Measurements from ENCODE around the gene ASXL1.

ASXL1 gene

GRCh38 chr20:32479012-32479411 lies 120.9 kb downstream of the ASXL1 start:
- TF ChIP-seq, protein P1, sequence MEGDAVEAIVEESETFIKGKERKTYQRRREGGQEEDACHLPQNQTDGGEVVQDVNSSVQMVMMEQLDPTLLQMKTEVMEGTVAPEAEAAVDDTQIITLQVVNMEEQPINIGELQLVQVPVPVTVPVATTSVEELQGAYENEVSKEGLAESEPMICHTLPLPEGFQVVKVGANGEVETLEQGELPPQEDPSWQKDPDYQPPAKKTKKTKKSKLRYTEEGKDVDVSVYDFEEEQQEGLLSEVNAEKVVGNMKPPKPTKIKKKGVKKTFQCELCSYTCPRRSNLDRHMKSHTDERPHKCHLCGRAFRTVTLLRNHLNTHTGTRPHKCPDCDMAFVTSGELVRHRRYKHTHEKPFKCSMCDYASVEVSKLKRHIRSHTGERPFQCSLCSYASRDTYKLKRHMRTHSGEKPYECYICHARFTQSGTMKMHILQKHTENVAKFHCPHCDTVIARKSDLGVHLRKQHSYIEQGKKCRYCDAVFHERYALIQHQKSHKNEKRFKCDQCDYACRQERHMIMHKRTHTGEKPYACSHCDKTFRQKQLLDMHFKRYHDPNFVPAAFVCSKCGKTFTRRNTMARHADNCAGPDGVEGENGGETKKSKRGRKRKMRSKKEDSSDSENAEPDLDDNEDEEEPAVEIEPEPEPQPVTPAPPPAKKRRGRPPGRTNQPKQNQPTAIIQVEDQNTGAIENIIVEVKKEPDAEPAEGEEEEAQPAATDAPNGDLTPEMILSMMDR (IDR thresholded peaks at IDR 0.05), result no peak
- no peak for DNase-seq (ENCODE audit: low spot score)
- H3K27ac ChIP-seq, result no peak overlapping the region
- no peak overlapping the region for H3K4me3 ChIP-seq

GRCh38 chr20:32479697-32480171 lies 121.6 kb downstream of the ASXL1 start:
- TF ChIP-seq, protein P1 (IDR thresholded peaks at IDR 0.05), result no peak
- Histone ChIP-seq H3K4me3 (no peak overlapping the region), H3K27ac (no peak overlapping the region)
- no peak for DNase-seq (ENCODE audit: low spot score)

- peak overlapping the region; percentile 98 for H3K4me3 ChIP-seq
- H3K27ac ChIP-seq, result peak overlapping the region in 1 of 2 donors; percentile 83
- TF ChIP-seq, protein P1 (IDR thresholded peaks at IDR 0.05), result no peak
- DNase-seq (ENCODE audit: low spot score), result no peak
These were observed 122.5 kb downstream of the ASXL1 start for GRCh38 chr20:32480371-32481241.

DNA sequence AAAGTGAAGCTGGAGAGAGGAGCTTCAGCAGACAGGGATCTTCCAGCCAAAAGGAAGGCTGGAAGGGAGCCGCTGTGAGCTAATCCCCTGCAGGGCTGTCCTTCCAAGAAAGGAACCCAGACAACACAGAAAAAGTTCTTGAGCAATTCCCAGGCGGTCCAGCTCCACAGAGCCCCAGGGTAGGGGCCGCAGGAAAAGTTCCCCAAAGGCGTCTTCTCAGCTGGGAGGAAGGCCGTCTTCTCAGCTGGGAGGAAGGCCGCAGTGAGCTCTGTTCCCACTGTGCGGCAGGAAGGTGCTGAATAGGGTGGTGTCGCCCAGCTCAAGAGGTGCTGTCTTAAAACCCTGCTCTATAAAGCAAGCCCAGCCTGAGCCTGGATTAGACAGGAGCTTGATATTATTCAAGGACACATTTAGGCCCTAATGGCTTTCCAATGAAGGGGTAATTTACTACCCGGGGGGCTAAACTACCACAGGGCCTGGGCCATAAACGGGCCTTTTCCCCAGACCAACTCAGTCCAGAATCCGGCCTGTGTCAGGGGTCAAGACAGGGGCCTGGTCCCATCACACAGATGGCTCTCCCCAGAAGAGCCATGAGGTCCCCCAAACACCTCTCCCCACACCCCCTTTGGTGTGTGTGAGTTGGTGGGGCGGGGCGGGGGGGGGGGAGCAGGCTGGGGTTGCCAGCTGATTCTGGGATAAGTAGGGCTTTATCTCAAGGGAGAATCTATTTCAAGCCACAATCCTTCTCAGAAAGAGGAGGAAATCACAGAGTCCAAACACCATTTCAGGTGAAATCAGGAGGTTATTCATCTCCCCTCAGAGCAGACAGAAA lies 123.4 kb downstream of the ASXL1 start:
- TF ChIP-seq, protein P1 (IDR thresholded peaks at IDR 0.05), result no peak
- Histone ChIP-seq H3K27ac (peak overlapping the region in 1 of 2 donors; percentile 83), H3K4me3 (peak overlapping the region; percentile 98)
- no peak for DNase-seq (ENCODE audit: low spot score)

DNA sequence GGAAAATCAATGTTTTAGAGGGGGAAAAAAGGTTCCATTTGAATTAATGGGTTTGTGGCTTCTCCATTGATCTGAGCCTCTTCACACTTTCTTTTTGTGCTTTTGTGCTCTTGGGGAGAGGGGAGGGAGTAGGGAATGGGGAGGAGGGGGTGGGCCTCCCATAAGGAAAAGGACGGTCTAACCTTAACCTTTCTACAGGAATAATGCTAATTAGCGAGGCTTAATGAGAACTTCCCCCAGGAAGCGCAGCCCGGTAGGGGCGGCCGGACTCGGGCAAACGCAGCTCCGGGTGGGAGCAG lies 124.0 kb downstream of the ASXL1 start:
- DNase-seq (ENCODE audit: low spot score), result no peak
- TF ChIP-seq, protein P1 (IDR thresholded peaks at IDR 0.05), result no peak

DNA sequence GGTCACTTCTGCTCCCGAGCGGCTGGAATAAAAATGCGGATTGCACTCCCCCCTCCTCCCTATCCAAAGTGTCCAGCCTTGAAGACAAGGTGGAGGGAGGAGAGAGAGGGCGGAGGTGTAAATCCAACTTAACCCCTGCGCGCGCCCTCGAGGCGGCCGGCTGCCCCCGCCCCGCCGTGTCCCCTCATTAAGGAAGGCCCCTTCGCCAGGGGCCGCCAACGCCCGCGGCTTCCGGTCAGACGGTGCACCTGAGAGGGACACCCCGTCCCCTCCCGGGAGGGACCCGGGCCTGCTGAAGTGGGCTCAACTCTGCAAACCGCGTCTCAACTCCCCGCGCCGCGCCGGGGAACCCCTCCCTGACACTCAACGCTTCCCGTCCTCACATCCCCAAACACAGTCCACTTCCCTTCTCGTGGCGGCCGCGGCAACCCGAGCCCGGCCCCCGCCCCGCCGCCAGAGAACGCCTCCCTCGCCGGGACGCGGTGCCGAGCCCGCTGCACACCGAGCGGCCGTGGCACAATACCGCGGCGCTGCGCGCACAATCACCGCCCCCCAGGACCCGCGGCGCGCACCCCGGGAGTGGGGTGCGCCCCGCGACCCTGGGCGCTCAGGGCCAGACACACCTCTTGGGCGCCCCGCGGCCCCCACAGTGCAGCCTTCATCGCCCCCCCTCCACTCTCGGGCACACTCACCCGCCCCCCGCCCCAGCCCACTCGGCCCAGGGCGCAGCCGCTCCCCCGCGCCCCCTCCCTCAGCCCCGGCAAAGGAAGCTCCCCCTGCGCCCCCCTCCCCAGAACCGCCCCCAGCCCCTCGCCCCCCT lies 124.5 kb downstream of the ASXL1 start:
- peak overlapping the region; percentile 54 to 83 for H3K27ac ChIP-seq
- TF ChIP-seq, protein P1 (IDR thresholded peaks at IDR 0.05), result no peak
- no peak for DNase-seq (ENCODE audit: low spot score)

More for the DNA sequence above, 124.0 kb downstream of the ASXL1 start:
- Histone ChIP-seq H3K27ac (peak overlapping the region; percentile 54 to 83), H3K4me3 (peak overlapping the region; percentile 98)

More for the DNA sequence above, 124.5 kb downstream of the ASXL1 start:
- peak overlapping the region; percentile 98 for H3K4me3 ChIP-seq

All from coronary artery (tissue), 2 donors.